NCI-H345 treated with DMSO at 0.1 percent for 48 hours (cell line): ENCODE results near the gene TRPM2.

Source experiments
- DNase-seq: peaks from one replicate; lab custom pipeline; 2025; ENCODE audit not compliant: unreplicated experiment; lab: John Stamatoyannopoulos, UW

Gene TRPM2

DNA sequence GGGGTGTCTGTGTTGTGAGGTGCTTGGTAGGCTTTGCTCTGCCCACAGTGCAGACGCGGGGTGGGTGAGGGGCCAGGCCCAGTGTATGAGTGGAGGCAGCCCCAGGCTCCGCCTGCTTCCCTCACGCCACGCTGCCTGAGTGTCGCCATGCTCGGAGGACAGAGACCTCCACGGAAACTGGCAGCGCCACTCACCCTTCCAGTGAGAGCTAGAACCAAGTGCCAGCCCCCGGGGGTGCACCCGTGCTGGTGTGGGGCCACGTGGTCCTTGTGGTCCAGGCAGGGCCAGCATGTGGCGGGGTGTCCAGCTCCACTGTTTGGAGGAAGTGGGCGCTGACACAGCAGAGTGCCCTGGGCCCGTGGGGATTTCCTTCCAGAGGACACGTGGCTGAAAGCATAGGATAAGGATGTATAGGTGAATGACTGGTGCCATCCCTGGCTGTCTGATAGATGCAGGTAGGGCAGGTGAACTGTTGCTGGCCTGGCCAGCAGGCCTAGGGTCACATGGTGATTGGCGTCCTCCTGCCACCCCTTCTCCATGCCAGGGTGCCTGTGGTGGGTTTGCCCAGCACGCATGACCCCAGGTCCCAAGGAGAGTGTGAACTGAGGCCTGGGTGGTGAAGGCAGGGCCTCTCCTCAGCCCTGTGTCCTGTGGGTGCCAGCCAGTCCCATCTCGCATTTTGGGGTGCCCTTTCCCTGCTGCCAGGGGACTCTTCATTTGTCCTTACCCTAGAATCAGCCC lies 105.7 kb downstream of the TRPM2 start:
- DNase-seq: no peak

DNA sequence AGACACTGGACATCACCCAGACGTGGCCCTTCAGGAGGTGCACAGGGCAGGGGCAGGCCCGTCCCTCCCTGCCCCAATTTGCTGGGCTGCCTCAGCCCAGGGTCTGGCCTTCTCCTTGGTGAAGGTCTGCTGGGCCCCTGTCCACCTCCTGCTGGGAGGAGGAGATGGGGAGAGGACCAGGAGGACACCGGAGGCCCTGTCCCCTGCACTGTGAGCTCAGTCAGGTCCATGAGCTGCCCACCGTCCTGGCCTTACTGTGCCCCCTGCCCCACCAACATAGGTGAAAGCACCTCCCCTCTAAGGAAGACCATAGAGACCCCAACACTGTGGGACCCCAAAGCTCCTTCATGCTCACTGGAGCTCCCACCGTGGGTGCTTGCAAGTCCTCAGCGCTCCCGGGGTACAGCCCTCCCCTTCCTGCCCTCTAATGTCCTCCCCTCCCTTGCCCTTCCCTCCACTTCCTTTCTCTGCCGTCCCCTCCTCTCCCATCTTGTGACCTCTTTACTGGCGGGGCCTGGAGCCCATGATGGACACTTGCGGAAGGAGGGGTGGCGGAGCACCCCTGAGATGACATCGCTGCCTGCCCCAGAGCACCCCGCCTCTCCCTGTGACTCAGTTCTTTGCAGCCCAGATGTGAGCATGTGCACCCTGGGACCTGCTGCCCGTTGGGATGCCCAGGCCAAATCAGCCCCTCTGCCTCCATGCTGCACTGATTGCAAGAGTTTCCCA lies 106.5 kb downstream of the TRPM2 start:
- no peak for DNase-seq

DNA sequence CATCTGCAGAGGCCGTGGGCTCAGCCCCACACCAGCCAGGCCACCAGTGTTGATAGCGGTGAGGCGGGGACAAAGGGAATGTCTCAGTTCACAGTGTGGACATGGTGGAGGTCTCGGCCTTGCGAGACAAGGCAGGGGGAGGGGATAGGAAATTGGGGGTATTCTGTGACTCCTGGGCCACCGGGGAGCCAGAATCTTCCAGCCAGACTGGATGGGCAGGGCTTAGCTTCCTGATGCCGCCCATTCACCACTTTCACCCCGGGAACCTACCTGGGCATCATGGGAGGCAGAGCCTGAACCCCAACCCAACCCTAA lies 107.0 kb downstream of the TRPM2 start:
- DNase-seq: no peak

DNA sequence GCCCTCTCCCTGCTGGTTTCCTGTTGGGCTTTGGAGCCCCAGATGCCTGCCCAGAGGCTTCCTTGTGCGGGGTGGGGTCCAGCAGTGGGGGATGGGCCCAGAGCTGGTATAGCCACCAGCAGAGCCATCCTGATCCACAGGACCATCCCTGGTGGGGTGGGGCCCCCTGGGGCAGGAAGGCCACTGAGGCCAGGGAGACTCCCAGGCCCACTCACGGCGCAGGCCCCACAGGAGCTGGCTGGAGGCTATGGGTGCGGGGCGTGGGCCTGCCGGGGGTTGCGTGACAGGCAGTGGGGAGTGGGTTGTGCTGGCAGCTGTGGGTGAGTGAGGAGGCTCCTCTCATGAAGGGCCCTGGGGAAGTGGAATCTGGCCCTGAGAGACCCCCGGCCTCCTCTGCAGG lies 107.6 kb downstream of the TRPM2 start:
- no peak for DNase-seq

DNA sequence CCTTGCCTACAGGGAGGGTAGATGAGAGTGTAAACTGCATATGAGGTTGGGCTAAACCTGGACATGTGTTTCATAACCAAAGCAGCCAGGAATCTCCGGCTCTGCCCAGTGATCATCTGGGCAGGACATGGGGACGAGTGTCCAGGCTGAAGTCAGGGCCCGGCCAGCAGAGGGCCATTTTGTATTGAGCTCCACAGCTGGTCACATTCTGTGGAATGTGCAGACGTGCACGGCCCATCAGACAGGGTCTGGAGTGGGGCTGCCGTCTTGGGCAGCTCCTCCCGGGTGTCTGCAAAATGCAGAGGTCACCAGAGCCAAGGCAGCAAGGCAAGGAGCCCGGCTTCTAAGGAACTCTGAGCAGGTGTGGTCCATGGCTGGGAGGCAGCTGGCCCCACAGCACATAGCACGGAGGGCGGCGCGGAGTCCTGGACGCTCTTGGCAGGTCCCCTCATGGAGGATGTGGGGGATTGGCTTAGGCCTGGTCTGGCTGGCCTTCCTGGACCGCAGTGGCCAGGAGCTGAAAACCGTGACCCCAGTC lies 108.1 kb downstream of the TRPM2 start:
- DNase-seq: no peak

DNA sequence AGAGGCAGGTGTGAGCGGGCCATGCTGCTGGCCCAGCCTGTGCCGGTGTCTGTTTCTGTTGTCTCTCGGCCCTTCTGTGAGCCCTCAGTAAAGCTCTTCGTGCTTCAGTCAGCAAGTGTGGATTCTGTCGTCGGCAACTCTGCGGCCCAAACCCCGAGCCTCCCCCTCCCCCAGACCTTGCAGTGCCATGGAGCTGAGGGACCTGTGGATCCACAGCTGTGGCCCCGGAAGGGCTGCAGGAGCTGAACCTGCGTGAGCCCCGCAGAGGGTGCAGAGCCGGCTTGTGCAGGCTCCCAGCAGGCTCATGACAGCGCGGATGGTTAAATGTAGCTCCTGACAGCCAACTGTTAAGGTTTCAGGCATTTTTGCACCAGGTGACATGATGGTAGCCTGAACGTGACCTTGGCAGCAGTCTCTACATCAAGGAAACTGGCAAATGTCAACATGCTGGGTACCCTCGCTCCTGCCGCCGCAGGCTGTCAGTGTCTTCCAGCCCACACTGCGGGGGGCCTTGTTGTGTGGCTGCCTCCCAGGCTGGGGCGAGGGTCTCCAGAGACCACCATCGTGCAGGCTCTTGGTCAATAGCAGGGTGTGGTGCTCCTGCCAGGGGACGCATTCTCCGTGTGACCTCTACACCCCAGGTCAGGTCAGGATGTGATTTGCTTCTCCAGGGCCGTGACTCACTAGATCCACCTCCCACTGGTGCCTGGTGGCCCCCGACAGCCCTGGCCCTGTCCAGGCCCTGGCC lies 108.8 kb downstream of the TRPM2 start:
- DNase-seq: no peak

DNA sequence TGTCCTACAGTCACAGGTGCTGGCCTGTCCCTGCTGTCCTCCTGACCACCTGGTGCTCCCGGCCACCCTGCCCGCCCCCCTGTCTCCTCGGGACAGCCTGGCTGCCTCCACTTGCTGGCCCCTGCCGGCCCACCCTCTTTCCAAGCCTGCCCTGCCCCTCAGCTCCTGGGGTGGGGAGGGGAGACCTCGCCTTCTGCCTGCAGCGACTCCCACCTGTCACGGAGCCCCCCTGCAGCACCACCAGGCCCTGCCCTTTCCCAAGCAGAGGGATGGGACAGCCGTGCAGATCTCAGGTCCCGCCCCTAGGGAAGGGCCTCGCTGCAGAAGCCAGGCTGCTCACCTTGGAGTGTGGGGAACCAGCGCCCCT lies 109.4 kb downstream of the TRPM2 start:
- DNase-seq: no peak

DNA sequence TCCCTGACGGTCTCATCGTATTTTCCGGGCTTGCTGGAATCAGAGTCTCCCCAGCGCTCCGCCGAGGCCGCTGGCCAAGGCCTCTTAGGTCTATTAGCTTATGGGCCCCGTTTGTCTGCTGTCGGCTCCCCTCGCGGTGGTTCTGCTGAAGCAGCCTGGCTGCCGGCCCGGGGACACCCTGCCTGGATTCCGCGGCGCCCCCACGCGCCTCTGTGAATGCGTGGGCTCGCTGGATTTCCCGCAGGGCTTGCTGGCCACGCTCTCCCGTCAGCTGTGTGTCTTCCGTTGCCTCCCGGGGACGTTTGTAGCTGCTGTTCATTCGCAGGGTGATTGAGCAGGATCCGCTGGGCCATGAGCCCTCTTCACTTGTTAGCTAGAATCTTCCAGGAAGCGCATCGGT lies 110.3 kb downstream of the TRPM2 start:
- no peak for DNase-seq

DNA sequence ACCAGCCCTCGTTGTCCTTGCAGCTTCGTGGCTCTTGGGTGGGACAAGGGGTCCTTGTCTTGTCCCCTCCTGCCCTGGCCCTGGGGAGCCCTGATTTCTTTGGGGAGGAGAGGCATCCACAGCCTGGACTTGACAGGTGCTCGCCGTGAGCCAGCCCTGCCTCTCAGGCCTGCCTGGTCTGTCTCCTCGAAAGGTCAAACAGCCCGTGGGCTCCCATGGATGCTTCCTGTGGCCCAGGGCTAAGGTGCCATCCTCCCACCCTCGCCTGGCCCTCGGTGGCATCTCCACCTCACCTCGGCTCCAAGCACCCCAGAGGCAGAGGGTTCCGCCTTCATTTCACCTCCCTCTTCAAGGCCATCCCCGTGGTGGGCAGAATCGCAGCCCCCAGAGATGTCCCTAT lies 110.9 kb downstream of the TRPM2 start:
- no peak for DNase-seq

DNA sequence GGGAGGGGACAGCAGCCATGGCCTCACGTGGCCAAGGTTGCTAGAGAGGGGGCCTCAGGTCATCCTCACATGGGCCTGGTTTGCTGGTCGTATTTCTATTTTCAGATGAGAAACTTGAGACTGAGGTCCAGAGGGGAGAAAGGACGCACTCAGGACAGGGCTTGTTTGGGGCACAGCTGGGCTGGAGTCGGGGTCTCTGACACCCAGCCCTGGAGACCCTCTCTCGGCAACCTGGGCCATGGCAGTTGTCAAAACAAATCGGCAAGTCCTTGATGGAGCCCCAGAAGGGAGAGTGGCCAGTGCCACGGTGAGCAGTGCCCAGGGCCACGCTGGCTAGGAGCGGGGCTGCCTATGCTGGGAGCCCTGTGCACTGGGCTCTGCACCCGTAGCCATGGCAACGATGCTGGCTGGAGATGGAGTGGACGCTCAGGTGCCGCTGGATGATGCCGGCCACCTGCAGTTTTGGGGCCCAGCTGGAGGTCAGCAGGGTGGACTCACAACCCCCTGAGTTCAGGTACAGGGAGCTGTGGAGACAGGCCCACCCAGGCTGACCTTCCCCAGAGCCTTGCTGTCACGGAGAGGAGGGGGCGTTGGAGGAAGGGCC lies 113.0 kb downstream of the TRPM2 start:
- DNase-seq: no peak

DNA sequence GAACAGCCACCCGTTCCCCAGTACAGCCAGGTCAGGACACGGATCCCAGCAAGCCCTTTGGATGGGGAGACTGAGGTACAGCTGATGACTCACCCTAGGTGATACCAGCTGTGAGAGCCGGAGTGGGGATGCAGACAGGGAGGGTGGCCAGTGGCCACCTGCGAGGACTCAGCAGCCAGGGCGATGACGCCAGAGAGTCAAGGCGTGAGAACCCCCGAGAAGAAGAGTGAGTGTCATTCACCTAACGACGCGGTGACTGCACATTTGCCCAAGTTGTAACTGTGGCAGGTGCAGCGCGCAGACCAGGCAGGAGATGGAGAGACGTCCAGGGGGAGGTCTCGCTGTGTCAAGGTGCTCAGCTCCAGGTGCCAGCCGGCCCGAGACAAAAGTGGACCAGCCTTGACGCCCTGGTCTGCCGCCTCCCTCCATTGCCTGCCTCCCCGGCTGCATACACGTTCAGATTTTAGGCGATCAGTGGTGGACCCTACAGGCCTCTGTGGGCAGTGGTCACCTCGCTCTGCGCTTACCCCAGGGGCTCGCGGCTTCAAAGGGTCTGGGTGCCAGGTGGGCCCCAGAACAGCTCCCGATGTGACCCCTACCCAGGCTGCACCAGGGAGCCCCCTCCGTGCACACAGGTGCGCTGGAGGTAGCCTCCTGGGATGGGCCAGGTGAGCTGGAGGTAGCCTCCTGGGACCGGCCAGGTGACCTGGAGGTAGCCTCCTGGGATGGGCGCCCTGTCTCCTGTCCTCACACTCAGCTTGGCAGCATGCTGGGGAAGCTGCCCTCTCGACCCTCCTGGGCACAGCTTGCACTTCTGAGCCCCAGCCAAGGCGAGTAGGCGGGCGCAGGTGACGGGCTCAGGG lies 113.8 kb downstream of the TRPM2 start:
- DNase-seq: no peak

DNA sequence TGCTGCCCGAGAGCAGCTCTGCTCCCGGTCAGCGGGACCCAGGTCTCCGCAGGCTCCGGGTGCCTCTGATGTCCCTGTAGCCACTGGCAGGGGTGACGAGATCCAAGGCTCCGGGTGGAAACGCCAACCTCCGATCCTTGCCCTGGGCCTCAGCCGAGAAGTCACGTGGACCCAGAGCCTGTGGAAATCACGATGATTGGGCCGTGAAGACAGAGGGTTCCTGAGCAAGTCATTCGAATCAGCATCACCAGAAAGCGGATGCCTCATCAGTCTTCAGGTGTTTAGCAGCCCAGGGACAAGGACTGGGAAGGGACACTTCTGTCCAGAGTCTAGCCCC lies 114.4 kb downstream of the TRPM2 start:
- no peak for DNase-seq

DNA sequence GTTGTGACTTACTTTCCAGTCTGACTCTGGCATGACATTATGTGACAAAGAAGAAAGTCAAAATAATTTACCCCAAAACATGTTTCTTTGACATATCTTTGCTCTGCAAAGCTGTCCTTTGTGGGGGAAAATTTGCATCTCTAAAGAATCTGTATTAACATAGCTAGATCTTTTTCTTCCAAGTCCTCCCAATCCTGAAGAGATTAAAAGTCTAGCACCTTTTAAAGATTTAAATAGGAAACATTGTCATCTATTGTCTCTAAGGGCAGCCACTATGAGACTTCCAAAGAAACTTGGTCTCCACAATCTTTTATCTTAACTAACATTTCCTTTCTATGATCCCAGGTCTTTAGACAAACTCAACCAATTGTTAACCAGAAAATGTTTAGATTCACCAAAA lies 117.9 kb downstream of the TRPM2 start:
- no peak for DNase-seq

DNA sequence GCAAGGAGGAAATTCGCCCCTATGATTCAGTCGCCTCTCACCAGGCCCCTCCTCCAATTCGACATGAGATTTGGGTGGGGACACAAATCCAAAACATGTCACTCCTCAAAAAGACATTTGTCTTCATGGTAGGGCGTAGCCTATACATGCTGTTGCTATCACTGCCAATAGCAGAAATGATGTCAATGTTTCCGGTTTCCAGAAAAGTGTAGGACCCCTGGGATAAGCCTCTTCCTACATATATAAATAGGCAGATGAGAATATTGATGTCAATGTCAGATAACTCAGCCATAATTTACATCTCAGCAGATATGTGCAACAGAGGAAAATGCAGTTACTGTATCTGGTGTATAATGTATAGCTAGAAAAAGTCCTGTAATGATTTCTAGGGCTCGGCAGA lies 118.6 kb downstream of the TRPM2 start:
- DNase-seq: no peak

DNA sequence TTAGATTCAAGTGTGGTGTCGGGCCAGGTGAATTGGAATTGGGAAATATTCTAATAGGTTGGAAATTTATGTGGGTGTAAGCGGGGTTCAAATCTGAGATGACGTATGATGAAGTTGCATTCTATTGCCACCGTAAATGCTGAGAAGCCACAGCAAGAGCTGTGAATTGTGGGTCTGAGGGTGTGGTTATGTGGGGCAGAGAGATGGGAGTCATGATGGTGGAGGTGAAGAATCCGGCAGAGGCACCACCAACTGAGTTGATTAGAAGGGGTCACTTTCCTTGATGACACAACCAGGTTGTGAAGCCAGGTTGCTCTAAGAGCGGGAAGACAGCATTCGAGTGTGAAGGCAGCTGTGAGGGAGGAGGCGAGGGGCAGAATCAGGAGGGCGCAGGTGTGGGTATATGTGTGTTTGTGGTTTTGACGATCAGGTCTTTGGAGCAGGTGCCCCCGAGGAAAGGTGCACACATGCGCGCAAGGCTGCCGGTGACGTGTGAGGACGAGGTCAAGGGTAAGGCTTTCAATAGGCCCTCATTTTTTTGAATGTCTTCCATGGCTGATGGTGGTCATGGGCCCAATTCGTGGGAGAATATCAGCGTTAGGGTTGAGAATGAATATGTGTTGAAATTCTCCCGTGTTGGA lies 120.6 kb downstream of the TRPM2 start:
- no peak for DNase-seq

DNA sequence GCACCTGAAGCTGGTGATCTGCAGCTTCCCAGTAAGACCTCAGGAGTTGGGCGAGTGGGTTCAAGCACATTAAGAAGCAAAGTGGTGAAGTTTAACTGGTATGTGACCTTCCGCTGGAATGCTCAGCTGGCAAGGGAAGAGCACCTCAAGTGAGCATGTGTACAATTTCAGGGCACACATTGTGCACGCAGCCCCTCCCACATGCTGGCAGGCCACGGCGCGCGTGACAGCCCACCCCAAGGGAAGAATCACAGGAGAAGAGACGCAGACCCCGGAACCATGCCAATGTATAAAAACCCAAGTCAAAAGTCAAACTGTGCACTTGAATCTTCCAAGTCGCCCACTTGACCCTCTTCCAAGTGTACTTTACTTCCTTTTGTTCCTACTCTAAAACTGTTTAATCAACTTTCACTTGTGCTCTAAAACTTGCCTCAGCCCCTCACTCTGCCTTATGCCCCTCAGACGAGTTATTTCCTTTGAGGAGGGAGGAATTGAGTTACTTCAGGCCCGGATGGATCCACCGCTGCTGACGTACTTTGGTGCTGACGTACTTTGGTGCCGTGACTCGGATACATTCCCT lies 121.9 kb downstream of the TRPM2 start:
- DNase-seq: no peak

DNA sequence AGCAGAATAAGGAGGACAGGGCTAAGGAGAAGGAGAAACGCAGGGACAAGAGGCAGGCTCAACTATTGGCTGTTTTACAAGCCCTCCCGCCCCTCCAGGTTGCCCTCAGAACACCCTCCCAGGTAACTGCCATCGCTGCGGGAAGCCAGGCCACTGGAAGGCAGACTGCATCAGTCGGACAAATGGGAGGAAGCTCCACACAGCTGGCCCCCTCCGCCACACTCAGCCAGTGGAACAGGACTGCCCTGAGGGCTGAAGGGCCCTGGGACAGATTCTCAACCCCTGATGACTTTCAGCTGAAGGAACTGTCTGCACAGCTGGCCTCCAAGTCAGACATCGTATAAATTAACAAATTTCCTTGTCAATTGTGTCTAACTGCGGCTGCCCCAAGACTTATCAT lies 123.7 kb downstream of the TRPM2 start:
- no peak for DNase-seq

DNA sequence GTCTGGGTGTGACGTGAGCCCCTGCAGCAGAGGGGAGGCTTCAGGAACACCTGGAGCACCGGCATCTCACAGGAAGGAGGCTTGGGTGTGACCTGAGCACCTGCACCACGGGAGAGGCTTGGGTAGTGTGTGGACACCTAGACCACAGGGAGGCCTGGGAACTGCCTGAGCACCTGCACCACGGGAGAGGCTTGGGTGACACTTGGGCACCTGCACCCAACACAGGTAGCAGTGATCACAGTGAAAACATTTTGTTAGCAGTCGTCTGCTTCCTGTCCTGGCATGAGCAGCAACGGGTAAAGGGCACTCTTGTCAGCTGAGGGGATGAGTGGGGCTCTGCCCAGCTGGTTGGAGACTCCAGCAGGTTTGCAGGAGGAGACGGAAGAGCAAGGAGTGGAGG lies 124.3 kb downstream of the TRPM2 start:
- no peak for DNase-seq

DNA sequence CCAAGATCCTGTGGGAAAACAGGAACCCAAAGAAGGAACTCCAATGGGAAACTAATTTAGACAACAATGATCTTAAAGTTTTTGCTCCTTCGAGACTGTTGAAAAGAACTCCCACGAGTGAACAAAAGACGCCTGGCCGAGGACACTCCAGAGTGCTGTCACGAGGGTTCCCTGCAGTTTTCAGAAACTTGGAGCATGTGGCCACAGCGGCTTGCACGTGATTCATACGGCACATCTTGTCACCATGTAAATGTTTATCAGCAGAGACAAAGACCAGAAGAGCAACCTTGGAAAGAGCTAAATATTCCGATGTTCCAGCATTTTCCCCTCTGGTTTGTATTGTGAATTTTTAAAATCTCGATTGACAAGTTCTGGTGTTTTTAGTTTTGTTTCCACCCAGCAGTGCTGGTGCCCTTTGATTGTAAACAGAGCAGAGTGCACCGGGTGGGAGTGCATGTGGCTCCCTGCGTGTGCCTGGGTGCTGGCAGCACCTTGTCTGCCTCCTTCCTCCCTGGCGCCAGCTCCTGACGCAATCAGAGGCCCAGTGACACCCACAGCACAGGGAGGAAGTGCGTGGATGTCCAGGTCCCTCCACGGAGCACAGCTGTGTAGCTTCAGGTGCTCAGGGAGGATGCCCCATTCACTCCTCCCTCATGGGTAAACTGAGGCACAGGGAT lies 124.8 kb downstream of the TRPM2 start:
- no peak for DNase-seq

DNA sequence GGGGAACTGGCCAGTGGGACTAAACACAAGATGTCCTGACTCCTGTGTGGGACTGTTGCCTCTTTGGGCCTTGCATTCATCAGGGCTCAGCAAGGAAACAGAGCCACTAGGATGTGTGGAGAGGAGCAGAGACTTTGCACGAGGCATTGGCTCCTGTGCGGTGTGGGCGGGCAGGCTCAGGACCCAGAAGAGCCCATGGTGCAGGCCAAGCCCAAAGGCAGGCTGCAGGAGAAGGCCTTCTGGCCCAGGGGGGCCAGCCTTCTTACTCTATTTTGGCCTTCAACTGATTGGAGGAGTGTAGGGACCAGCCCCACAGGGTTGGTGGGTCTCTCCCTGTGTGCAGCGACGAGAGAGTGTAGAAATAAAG lies 125.4 kb downstream of the TRPM2 start:
- DNase-seq: no peak
